GM18498 (cell line): ENCODE results near the gene CSTF1.
"Not testable (repeated sequence)": the region's sequence is repeated elsewhere in the genome, so short reads cannot be mapped to it uniquely, and the experiment has no call there.

ENCODE experiments used
- ATAC-seq: cut with Tn5 transposase; IDR thresholded peaks from one replicate; pipeline ENCODE4 v1.9.1; 2021; ENCODE audit warnings: mild to moderate bottlenecking, moderate library complexity; ENCODE audit not compliant: unreplicated experiment

The CSTF1 gene

DNA sequence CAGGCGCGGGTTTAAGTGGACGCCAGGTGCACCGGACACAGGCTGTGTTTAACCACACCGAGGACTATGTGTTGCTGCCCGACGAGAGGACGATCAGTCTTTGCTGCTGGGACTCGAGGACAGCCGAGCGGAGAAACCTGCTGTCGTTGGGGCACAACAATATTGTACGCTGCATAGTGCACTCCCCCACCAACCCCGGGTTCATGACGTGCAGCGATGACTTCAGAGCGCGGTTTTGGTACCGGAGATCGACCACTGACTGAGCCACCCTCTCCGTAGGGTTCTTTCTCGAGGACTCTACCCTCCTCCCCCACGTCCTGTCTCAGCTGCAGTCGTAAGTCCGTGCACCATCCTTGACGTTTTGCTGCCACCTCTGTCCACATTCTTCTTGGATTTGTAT, 11.0 kb downstream of the CSTF1 start:
- ATAC-seq: no peak

DNA sequence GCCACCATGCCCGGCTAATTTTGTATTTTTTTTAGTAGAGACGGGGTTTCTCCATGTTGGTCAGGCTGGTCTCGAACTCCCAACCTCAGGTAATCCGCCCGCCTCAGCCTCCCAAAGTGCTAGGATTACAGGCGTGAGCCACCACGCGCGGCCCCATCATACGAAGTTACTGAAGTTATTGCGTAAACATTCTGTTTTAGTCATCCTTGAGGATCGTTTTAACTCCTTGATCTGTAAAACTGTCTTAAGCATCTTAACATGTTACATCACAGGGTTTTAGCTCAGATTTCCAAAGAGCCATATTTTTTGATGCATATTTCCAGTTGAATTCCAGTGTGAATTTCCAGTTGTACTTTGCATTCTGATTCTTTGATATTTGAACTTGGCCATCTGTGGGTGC, 12.9 kb downstream of the CSTF1 start:
- not testable (repeated sequence) for ATAC-seq

DNA sequence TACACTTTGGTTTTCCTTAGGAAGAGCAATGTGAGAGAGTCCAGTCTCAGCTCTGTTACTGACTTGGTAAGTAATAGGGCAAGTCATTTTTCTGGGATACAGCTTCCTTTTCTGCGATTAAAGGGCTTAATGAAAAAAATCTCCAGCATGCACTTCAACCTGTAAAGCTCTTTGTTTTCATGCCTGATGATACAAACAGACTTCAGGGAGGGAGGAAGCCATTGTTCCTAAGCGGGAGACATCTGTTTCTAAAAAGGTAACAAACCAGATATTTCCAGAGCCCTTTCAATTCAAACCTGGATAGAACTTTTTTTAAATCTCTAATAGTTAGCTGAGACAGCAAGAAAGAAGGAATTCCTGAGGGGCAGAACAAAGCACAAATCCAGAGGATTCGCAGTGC, 14.5 kb downstream of the CSTF1 start:
- ATAC-seq: no peak

DNA sequence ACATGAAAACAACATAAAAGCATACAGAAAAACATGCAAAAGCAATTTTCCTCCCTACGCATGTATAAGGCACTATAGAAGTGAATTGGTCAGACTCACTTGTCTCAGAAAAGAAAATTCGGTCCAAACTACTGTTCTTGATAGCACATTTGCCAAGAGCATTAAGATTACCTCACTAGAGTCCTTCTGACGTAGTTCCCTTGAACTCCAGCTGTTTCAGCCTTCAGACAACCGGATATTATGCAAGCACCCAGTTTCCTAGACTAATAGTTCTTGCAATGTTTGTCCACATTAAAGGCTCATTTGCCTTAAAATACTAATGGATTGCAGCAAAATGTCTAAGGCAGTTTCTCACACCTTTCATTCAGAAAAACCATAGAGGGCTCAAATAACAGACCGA, 17.1 kb downstream of the CSTF1 start:
- ATAC-seq: no peak

GRCh38 chr20:56409956-56410355, 17.5 kb downstream of the CSTF1 start:
- no peak for ATAC-seq

GRCh38 chr20:56411287-56411686, 18.8 kb downstream of the CSTF1 start:
- not testable (repeated sequence) for ATAC-seq

DNA sequence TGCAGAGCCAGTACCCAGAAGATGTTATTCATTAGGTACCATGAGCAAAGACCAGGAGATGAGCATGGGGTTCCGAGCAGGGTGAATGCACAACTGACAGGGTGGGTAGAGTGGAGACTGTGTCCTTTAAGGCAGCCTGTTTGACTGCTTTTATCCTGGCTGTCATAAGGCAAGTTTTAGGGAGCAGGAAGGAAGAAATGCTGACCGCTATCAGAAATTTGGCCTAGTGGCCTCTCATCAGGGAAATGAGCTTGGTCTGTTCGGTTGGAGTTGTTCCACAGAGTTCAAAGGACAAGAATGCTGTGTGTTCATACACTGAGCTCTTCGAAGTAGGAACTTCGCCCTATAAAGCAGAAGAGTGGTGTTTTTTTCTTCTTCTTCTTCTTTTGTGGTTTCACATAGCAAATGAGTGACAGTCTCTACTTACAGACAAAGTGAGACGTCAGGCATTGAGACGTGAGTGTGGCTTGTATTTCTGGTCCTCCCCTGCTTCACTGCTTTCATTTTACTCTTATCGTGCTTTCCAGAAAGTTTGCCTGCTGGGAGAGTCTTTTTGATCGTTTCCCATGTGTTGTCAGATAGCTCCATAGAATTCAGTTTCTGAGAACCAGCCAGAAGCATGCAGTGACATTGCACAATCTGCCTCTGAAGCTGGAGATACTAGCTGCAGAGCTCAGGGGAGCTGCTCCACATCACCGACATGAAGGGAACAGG, 19.5 kb downstream of the CSTF1 start, which contains the start of gene CASS4:
TSS of gene CASS4 (plus strand) at position 502 of the 714 bp plus-strand sequence. CDS start at position 701, 199 bp downstream.
- peak; percentile 74 for ATAC-seq

GRCh38 chr20:56412473-56412790, 20.0 kb downstream of the CSTF1 start:
- ATAC-seq: no peak

DNA sequence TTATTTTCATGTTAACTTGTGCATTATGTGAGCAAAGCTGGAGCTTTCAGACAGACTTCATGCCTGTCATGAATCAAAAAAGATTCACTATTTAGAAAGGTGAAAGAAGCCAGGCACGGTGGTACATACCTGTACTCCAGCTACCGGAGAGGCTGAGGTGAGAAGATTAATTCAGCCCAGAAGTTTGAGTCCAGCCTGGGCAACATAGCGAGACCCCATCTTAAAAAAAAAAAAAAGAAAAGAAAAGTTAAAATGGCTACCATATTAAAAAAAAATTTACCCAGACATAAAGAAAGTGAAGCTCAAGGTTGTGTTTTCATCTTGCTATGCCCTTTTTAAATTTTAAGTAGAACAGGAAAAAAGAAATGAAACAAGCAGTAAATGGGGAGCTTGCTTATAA, 20.5 kb downstream of the CSTF1 start:
- ATAC-seq: no peak

GRCh38 chr20:56414842-56415765, 22.7 kb downstream of the CSTF1 start:
- ATAC-seq: no peak

DNA sequence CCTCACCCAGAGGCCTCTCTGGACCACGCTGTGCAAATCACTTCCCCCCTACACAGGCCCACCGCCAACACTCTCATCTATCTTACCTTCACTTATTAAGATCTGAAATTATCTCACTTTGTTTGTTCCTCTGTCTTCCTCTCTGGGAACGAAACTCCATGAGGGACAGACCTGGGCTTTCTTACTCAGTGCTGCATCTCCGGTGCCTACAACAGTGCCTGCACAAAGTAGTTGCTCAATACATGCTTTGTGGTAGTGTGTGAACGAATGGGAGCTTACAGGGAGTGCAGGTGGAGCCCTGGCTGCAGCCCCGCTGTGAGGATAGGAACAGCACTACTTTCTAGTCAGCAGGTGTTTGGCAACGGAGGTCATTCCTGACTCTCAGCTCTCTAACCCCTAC, 25.0 kb downstream of the CSTF1 start:
- no peak for ATAC-seq

- no peak for ATAC-seq
Measured at GRCh38 chr20:56417911-56418310, 25.5 kb downstream of the CSTF1 start.

GRCh38 chr20:56418385-56418861, 26.0 kb downstream of the CSTF1 start:
- no peak for ATAC-seq

DNA sequence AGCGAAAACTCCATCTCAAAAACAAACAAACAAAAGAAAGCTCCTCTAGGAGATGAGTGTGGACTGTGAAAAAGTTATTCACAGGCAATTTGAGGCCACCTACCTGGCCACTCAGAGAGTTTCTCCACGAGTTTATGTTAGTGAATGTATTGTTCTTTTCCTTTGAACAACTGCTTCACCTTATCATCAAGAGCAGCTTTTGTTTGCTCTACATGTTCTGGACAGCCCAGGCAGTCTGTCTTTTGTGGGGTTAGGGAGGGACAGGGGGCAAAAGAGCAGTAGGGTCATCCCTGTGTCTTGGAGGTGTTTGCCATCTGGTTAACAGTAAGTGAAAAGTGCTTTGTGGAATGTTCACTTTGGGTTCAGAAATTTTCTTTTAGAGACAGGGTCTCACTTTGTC, 27.6 kb downstream of the CSTF1 start:
- no peak for ATAC-seq

DNA sequence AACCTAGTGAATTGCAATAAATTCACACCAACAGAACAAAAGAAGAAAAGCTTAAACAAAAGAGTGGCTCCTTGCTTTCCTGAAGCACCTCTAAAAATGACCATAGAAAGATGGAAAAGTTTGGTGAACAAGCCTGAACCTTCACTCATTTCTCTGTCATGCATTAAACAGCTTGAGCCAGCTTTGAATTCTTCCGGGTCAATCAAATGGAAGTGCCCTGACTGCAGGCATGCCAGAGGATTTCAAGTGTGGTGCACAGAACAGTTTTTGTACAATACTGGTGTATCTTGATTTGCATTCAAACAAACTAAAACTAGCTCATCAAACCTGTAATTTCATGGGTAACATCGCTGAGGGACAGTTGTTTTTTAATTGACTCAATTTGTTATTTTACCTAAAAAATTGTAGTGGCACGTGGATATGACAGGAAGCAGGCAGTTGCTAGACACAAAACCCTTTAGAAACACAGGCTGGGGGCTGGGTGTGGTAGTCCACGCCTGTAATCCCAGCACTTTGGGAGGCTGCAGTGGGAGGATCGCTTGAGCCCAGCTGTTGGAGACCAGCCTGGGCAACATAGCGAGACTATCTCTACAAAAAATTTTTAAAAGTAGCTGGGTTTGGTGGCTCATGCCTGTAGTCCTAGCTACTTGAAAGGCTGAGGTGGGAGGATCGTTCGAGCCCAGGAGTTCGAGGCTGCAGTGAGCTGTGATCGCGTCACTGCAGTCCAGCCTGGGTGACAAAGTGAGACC, 28.7 kb downstream of the CSTF1 start:
- ATAC-seq: no peak

GRCh38 chr20:56422076-56422823, 29.8 kb downstream of the CSTF1 start:
- no peak for ATAC-seq

DNA sequence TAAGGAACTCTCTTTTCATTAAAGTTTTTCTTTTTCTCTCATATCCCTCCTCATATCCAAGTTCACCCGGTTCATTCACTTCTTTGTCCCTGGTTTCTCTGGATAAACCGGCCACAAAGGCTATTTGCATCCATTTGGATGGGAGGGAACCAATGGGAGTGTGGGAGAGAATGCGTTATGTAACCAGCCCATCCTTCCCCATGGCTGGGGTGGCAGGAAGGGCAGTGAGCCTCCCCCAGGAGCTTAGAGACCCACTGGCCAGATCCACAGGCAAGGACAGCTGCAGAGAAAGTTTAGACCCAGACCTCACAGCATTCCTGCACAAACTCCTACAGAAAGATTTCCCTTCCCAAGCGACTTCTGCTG, 30.4 kb downstream of the CSTF1 start:
- no peak for ATAC-seq

DNA sequence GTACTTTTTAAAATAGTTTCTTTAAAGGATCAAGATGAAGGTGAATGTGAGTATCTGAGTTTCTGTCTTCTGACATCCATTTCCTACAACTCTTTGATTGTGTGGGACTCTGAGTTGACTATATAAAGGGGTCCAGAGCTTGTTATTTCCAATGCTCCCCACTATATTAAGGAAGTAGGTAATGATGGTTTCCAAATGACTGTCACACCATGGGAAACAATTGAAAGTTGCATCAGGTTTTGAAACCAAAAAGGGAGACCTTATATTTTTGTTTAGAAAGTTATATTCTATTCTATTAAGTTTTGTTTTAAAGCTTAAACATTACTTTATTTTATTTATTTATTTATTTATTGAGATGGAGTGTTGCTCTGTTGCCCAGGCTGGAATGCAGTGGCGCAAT, 30.8 kb downstream of the CSTF1 start:
- ATAC-seq: no peak

- no peak for ATAC-seq
Measured at GRCh38 chr20:56423886-56424285, 31.4 kb downstream of the CSTF1 start.

DNA sequence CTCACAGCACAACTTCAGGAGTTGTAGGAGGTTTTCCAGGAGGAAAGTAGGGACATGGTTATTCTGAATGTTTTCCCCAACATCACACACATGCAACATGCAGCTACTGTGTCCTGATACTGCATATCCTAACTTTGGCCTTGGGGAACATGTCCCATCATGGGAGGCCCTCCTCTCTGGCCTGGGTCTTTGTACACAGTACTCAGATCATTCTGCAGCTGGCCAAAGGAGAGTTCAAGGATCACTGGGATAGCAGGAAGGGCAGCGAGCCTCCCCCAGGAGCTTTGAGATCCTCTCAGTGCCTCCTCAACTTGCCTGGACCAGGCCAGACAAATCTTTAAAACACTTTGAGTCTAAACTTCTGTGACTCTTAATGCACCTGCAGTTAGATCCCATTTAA, 32.5 kb downstream of the CSTF1 start:
- no peak for ATAC-seq

DNA sequence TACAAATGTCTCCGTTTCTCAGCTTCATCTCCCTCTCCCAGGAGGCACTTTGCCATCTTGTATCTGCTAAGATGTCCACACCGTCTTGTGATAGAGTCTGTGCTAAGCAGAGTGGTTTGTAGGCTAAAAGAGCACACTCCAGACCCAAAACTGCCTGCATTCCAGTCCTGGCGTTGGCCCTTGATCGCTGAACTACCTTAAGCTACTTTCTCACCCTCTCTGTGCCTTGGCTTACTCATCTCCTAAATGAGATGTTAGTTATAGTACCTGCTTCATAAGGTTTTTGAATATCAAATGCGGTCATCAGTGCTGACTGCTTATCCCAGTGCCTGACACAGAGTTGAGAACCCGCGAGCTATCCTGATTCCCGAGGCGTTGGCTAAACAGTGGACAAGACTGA, 33.6 kb downstream of the CSTF1 start:
- no peak for ATAC-seq
